LNCaP clone FGC (cell line): Measurements from ENCODE around the gene MEOX2.

Experiments
- DNase-seq: peaks from one replicate; pipeline ENCODE4 v3.0.0-alpha.2; 2011; ENCODE audit warnings: low read depth
- H3K4me3 ChIP-seq: 2 replicates; pipeline ENCODE4 v1.5.1; 2011; ENCODE audit warnings: mild to moderate bottlenecking, low read depth, low read length, control low read depth
- CTCF ChIP-seq: IDR thresholded peaks from 2 replicates; pipeline ENCODE4 v1.5.1; 2012; ENCODE audit warnings: mild to moderate bottlenecking; ENCODE audit not compliant: control insufficient read depth, insufficient read depth; ENCODE audit errors: extremely low read depth

MEOX2 gene

GRCh38 chr7:15620491-15621185 lies 65.8 kb downstream of the MEOX2 start:
- TF ChIP-seq CTCF: no peak
- H3K4me3 ChIP-seq: no peak overlapping the region
- no peak for DNase-seq

- no peak overlapping the region for H3K4me3 ChIP-seq
- no peak for TF ChIP-seq CTCF
- no peak for DNase-seq
Measured at GRCh38 chr7:15618275-15618674, 68.2 kb downstream of the MEOX2 start.

GRCh38 chr7:15612205-15612604 lies 74.3 kb downstream of the MEOX2 start:
- H3K4me3 ChIP-seq: no peak overlapping the region
- TF ChIP-seq CTCF: no peak
- no peak for DNase-seq

- no peak overlapping the region for H3K4me3 ChIP-seq
- DNase-seq: no peak
- TF ChIP-seq CTCF: no peak
Measured at GRCh38 chr7:15610503-15610902, 76.0 kb downstream of the MEOX2 start.

GRCh38 chr7:15609287-15609686 lies 77.2 kb downstream of the MEOX2 start:
- DNase-seq: no peak
- H3K4me3 ChIP-seq: no peak overlapping the region
- TF ChIP-seq CTCF: no peak

GRCh38 chr7:15607529-15608210 lies 78.8 kb downstream of the MEOX2 start:
- DNase-seq: no peak
- no peak for TF ChIP-seq CTCF
- no peak overlapping the region for H3K4me3 ChIP-seq
